DMS53 treated with DMSO at 0.1 percent for 48 hours (cell line): ENCODE results near the gene ADGB.
"Not testable (repeated sequence)": the region's sequence is repeated elsewhere in the genome, so short reads cannot be mapped to it uniquely, and the experiment has no call there.

Experiments used
- DNase-seq: peaks from one replicate; lab custom pipeline; 2025; ENCODE audit not compliant: unreplicated experiment; lab: John Stamatoyannopoulos, UW

Gene ADGB

GRCh38 chr6:146814148-146814750 is 215.5 kb downstream of the ADGB start:
- no peak for DNase-seq

DNA sequence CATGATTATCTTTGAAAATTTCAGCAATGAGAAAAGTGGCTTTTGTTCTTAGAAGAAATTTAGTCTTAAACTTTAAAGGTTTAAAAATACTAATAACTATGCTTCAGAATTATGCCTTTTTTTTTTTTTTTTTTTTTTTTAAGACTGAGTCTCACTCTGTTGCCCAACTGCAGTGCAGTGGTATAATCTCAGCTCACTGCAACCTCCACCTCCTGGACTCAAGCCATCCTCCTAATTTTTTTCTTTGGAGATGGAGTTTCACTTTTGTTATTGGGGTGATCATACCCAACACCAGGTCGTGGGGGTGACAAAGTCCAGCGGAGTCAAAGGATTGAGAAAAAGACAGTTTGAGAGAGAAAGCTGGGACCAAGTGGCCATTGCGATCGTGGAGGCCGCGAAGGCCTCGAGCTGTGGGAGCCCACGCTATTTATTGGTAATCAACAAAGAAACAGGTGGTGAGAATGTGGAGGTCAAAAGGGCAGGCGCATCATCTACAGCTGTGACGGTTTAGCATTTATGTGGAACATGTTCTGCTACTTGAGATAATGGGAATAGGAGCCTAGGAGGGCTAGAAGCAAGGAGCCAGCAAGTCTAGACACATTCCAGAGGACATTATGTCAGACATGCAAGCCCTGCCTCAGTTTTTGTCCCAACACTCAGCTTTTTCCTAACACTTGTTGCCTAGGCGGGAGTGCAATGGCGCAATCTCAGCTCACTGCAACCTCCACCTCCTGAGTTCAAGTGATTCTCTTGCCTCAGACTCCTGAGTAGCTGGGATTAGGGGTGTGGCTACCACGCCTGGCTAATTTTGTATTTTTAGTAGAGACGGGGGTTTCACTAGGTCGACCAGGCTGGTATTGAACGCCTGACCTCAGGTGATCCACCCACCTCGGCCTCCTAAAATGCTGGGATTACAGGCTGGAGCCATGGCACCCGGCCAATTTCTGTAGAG is 217.0 kb downstream of the ADGB start:
- DNase-seq, result not testable (repeated sequence)

- DNase-seq, result no peak
These were observed 221.0 kb downstream of the ADGB start for GRCh38 chr6:146819596-146820320.

DNA sequence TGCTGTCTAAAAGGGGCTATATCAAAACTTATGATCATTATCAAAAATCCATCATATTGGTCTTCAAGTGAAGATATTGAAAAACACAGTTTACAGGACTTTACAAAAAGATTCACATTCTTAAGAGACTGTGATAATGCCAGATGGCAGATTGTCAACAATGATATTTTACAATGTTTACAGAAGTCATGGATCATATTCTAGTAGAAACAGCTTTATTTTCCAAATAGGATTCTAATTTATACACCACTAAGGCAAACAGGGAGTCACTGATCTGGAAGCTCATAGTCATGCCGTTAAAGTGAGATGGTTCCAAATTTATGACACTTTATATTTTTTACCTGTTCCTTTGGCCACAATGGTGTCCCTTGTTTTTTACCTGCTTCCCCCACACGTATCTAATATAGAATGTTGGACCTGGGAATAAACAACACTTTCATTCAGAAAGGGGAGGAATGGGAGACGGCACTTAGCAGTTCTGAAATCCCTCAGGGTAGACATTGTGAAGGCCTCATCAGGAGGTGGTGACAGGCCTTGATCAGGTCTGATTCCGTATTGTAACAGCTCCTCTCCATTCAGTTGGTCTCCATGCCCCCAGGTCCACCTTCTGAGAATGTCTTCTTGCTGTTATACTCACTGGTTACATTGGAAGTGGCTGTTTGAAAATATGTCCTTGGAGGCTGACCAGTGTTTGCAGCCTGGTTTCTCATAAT is 228.6 kb downstream of the ADGB start:
- no peak for DNase-seq

DNA sequence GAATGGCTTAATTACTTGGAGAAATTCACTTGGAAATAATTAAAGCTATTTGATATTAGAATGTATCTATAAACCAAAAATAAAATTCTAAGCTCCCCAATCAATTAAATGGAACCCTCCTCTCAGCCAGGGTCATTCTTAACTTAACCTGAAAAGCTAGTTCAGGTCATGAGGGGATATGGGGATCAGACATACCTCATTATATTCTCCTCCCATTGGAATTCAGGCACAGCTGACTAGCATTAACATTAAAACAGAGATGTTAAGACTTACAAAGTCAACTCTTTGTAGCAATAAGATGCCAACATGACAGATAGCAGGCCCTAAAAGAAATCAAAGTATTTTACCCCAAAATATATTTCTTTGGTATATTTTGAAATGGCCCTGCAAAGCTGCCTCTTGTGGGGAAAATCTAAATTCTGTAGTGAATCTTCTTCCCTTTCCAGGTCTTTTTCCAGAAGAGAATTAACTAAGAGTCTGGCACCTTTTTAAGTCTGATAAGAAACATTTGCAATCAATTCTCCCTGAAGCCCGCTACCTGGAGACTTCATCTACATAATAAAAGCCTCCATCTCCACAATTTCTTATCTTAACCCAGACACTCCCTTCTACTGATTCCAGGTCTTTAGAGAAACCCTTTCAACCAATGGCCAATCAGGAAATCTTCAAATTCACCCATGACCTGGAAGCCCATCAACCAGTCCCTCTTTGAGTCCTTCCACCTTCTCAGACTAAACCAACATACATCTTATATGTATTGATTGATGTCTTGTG is 231.2 kb downstream of the ADGB start:
- DNase-seq, result no peak

DNA sequence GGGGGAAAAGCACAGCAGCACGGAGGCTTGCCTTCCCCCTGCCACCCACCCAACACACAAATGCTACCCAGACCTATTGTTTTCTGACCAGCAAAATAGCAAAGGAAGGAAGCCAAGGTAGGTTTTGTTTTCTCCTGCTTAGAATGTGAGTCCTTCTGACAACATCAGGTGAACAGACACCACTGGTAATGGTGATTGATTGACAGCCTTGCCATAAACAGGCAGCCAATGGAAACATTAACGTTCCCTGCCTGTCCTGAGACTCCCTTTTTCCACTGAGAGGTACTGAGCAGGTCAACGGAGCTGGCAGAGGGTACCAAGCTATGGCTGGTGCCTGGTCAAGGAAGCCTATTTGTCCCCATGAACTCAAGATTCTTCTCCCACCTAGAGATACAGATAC is 234.4 kb downstream of the ADGB start:
- no peak for DNase-seq

GRCh38 chr6:146840216-146840615 is 241.4 kb downstream of the ADGB start:
- DNase-seq, result no peak

DNA sequence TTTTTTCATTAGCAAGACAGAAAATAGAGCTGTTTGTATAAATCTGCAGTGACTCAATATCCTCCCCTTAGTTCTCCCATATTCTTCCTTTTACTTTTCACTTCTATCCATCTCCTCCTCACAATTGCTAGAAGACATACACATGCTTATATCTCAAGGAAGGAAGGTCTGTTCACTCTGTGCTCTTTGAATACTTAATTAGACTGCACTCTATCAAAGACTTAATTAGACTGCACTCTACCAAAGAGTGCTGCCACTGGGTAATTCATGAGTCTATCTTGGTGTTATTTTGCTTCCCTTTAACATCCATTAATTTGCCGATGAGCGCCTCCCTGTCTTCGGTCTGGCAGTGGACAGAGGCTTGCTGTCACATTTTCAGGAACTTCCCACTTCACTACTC is 241.9 kb downstream of the ADGB start:
- no peak for DNase-seq

GRCh38 chr6:146847426-146847825 is 248.7 kb downstream of the ADGB start:
- DNase-seq, result no peak

- no peak for DNase-seq
These were observed 251.6 kb downstream of the ADGB start for GRCh38 chr6:146850238-146850896.

- no peak for DNase-seq
These were observed 252.2 kb downstream of the ADGB start for GRCh38 chr6:146850981-146851380.

DNA sequence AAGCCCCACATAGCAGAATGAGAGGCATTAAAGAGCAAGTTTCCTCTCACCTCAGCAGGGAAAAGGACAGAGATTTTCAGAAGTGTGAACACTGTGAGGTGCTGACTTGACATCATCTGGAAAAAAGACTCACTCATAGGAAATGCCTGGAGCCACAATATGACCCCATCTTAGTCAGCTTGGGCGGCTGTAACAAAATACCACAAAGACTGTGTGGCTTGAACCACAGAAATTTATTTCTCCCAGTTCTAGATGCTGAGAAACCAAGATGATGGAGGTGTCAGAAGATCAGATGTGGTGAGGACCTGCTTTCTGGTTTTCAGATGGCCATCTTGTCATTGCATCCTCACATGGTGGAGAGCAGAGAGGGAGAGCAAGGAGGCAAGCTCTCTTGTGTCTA is 253.1 kb downstream of the ADGB start:
- no peak for DNase-seq

DNA sequence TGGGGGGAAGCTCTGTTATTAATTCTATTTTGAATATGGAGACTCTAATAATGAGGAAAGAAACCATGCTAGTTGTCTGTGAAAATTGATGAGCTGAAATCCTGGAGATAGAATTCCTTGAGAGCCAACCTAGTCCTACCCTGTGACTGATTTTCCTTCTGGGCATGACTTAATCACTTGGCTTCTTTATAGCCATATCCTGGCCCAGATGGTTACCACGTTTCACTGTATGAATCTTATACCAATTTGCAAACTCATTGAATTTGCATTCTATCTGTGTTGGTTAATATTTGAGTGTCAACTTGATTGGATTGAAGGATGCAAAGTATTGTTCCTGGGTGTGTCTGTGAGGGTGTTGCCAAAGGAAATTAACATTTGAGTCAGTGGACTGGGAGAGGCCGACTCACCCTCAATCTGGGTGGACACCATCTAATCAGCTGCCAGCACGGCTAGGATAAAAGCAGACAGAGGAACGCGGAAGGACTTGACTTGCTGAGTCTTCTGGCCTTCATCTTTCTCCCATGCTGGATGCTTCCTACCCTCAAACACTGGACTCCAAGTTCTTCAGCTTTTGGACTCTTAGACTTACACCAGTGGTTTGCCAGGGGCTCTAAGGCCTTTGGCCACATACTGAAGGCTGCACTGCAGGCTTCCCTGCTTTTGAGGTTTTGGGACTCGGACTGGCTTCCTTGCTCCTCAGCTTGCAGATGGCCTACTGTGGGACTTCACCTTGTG is 255.9 kb downstream of the ADGB start:
- DNase-seq, result not testable (repeated sequence)

GRCh38 chr6:146855889-146856288 is 257.1 kb downstream of the ADGB start:
- DNase-seq, result no peak

DNA sequence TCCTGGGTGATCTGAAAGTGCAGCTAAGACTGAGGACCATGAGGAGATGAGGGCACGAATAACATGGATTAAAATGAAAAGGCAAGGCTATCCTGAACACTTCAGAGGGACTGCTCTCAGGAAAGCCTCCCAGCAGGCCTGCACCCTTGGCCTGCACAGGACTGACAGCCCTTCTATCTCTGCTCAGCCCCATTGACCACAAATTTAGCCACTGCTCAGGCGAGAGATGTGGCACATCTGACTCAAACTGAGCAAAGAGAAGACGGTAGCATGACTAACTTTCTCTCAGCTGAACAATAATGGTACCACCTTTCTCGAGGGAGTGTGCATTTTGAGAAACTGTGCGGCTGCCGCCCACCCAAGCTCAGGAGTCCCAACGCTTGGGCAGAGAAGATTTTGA is 257.5 kb downstream of the ADGB start:
- no peak for DNase-seq

GRCh38 chr6:146857180-146857979 is 258.6 kb downstream of the ADGB start:
- DNase-seq, result peak; percentile 65

- DNase-seq, result peak; percentile 23
These were observed 259.2 kb downstream of the ADGB start for GRCh38 chr6:146857980-146858347.

- DNase-seq, result no peak
These were observed 260.4 kb downstream of the ADGB start for GRCh38 chr6:146859206-146859605.
